Brain microvascular endothelial cell (primary cell): ENCODE measurements around the gene TFDP1.

ENCODE experiments used
- DNase-seq: peaks from one replicate; pipeline ENCODE4 v3.0.0-alpha.2; 2020
- H3K27ac ChIP-seq: fragments of 250-450 bp; sonication (Bioruptor Pico); 2 replicates; pipeline ENCODE4 v1.5.1; 2020; ENCODE audit warnings: mild to moderate bottlenecking, moderate library complexity
- H3K27me3 ChIP-seq: fragments of 250-450 bp; sonication (Bioruptor Pico); replicated peaks from 2 replicates; pipeline ENCODE4 v1.5.1; 2020; ENCODE audit warnings: mild to moderate bottlenecking
- H3K36me3 ChIP-seq: fragments of 250-450 bp; sonication (Bioruptor Pico); replicated peaks from 2 replicates; pipeline ENCODE4 v1.5.1; 2020; ENCODE audit warnings: mild to moderate bottlenecking
- H3K4me3 ChIP-seq: 2 replicates; pipeline ENCODE4 v1.5.1; 2011; ENCODE audit warnings: low read depth, mild to moderate bottlenecking, control low read depth, low read length, moderate library complexity
- CTCF ChIP-seq: IDR thresholded peaks from 2 replicates; pipeline ENCODE4 v1.5.1; 2011; ENCODE audit warnings: low read depth, mild to moderate bottlenecking, moderate library complexity, low read length, control low read depth, inconsistent platforms; ENCODE audit errors: missing control alignments
- in situ Hi-C: cut with HindIII; loops from 2 replicates; pipeline ENCODE4 v1.10.0; 2017; ENCODE audit warnings: low sequenced_read_pairs, low pct_ligation_motif_present

Gene TFDP1

GRCh38 chr13:113544071-113544891 is 40.3 kb upstream of the TFDP1 start:
- in situ Hi-C loops: no loop called here
- H3K4me3 ChIP-seq: no peak overlapping the region
- H3K27me3 ChIP-seq: no peaks in the 10 kb centered on the region
- no peak for DNase-seq
- H3K27ac ChIP-seq: no peak overlapping the region
- TF ChIP-seq CTCF: no peak
- peaks cover 26% of the 10 kb centered on the region for H3K36me3 ChIP-seq

- no peaks in the 10 kb centered on the region for H3K27me3 ChIP-seq
- no peak for TF ChIP-seq CTCF
- H3K27ac ChIP-seq: no peak overlapping the region
- H3K36me3 ChIP-seq: peaks cover 23% of the 10 kb centered on the region
- no peak overlapping the region for H3K4me3 ChIP-seq
- in situ Hi-C loops: no loop called here
- no peak for DNase-seq
Observed at GRCh38 chr13:113544896-113545295, 39.7 kb upstream of the TFDP1 start.

- peak; percentile 22 for DNase-seq
- Histone ChIP-seq H3K27ac (no peak overlapping the region), H3K27me3 (no peaks in the 10 kb centered on the region), H3K4me3 (no peak overlapping the region), H3K36me3 (peaks cover 21% of the 10 kb centered on the region)
- in situ Hi-C loops: no loop called here
- TF ChIP-seq CTCF: no peak
Observed at GRCh38 chr13:113545455-113545930, 39.1 kb upstream of the TFDP1 start.

GRCh38 chr13:113545931-113546516 is 38.5 kb upstream of the TFDP1 start:
- no peaks in the 10 kb centered on the region for H3K27me3 ChIP-seq
- peaks cover 25% of the 10 kb centered on the region for H3K36me3 ChIP-seq
- H3K27ac ChIP-seq: no peak overlapping the region
- no peak overlapping the region for H3K4me3 ChIP-seq
- DNase-seq: no peak
- TF ChIP-seq CTCF: no peak
- in situ Hi-C loops: no loop called here

- no peak for TF ChIP-seq CTCF
- Histone ChIP-seq H3K27ac (no peak overlapping the region), H3K36me3 (peaks cover 31% of the 10 kb centered on the region), H3K4me3 (no peak overlapping the region), H3K27me3 (no peaks in the 10 kb centered on the region)
- peak; percentile 34 for DNase-seq
- in situ Hi-C loops: no loop called here
Observed at GRCh38 chr13:113546571-113547237, 37.8 kb upstream of the TFDP1 start.
